GM12865 (cell line): ENCODE data around the gene BPTF.

Experiments used
- DNase-seq: peaks from one replicate; pipeline ENCODE4 v3.0.0; 2010; ENCODE audit warnings: low read depth
- H3K4me3 ChIP-seq: 2 replicates; pipeline ENCODE4 v1.5.1; 2011; ENCODE audit warnings: mild to moderate bottlenecking, low read depth, low read length, control low read depth
- TF ChIP-seq, protein P1 (sequence below): IDR thresholded peaks from 2 replicates; pipeline ENCODE4 v1.5.1; 2011; ENCODE audit warnings: low read length, control low read depth, low read depth, inconsistent platforms; ENCODE audit not compliant: insufficient read depth; ENCODE audit errors: missing control alignments

The BPTF gene

GRCh38 chr17:67824735-67825626 lies at the start of gene BPTF:
BPTF (plus strand) TSS chr17:67825503; CDS start chr17:67825725, 222 bp downstream.
- peak within 1 kb of the TSS; percentile 95 for H3K4me3 ChIP-seq
- DNase-seq, result peak; percentile 96
- TF ChIP-seq, protein P1, sequence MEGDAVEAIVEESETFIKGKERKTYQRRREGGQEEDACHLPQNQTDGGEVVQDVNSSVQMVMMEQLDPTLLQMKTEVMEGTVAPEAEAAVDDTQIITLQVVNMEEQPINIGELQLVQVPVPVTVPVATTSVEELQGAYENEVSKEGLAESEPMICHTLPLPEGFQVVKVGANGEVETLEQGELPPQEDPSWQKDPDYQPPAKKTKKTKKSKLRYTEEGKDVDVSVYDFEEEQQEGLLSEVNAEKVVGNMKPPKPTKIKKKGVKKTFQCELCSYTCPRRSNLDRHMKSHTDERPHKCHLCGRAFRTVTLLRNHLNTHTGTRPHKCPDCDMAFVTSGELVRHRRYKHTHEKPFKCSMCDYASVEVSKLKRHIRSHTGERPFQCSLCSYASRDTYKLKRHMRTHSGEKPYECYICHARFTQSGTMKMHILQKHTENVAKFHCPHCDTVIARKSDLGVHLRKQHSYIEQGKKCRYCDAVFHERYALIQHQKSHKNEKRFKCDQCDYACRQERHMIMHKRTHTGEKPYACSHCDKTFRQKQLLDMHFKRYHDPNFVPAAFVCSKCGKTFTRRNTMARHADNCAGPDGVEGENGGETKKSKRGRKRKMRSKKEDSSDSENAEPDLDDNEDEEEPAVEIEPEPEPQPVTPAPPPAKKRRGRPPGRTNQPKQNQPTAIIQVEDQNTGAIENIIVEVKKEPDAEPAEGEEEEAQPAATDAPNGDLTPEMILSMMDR, result peak; percentile 97

DNA sequence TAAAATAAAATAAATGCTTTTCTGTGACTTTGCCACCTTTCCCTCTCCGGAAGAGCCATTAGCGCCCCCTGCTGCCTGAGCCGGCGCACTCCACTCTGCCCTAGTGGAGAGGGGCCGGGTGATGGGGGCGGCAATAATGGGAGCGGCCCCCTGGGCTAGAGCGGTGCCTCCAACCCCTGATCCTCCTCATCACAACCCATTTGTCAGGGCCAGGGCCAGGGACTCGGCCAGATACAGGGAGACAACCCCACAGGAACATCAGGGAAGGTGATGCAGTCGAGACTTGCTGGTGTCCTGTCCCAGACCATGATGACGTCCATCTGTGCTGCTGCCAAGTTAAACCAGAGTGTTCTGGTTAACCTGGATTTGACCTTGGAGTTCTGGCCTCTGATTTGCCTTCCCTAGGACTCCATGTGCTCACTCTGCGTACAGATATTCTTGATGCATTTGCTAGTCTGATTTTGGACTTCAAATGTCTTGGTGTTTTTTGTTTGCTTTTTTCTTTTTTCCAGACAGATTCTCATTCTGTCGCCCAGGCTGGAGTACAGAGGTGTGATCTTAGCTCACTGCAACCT lies 46.1 kb upstream of the BPTF start:
- no peak overlapping the region for H3K4me3 ChIP-seq
- TF ChIP-seq, protein P1, result peak; percentile 58
- peak; percentile 60 for DNase-seq

DNA sequence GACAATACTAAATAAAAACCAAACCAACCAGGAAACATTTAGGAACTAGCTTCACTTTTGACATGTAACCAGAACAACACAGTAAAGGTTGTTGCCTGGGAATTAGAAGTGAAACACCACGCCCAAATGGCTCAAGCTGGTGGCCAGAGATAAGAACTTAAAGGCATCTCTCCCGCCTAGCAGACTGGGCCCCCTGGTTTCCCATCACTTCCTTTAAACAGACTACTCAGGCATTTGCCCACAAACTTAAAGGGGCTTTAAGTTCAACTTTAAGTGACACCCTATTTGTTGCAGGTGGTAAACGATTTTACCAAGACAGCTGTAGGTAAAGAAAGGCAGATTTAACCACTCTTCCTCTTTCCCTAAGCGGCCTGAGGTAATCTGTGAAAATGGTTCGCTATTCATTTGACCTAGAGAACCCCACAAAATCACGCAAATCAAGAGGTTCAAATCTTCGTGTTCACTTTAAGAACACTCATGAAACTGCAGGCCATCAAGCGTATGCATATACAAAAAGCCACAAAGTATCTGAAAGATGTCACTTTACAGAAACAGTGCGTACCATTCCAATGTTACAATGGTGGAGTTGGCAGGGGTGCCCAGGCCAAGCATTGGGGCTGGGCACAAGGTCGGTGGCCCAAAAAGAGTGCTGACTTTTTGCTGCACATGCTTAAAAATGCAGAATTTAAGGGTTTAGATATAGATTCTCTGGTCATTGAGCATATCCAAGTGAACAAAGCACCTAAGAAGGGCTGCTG lies 40.8 kb upstream of the BPTF start:
- H3K4me3 ChIP-seq, result no peak overlapping the region
- TF ChIP-seq, protein P1, result no peak
- DNase-seq, result peak; percentile 51

- no peak for DNase-seq
- H3K4me3 ChIP-seq, result no peak overlapping the region
- TF ChIP-seq, protein P1, result no peak
Measured at GRCh38 chr17:67785122-67785477, 40.2 kb upstream of the BPTF start.

DNA sequence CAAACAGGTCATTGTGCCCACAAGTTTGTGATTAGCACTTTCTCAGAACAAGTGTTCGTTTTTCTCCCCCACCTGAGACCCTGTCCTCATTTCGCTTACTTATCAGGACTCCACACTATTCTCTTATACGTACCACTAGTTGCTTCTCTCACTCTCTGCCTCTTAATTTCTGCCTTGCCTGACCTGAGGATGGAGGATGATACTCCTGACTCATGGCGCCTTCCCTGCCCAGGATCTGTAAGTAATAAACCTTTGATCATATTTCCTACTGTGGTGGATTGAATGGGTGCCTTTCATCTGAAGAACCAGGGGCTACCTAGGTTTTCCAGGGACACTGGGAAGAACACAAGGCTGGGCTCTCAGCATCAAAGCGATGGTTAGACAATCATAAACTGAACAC lies 39.8 kb upstream of the BPTF start:
- DNase-seq, result no peak
- H3K4me3 ChIP-seq, result no peak overlapping the region
- TF ChIP-seq, protein P1, result no peak

GRCh38 chr17:67800495-67800928 lies 24.8 kb upstream of the BPTF start:
- no peak overlapping the region for H3K4me3 ChIP-seq
- TF ChIP-seq, protein P1, result peak; percentile 85
- peak; percentile 91 for DNase-seq
